ENCODE results near the gene IRF7. TPM values are rescaled to one million over a fixed set of nuclear protein-coding genes. Genes with fewer than 3 reads are reported as not detected.
A peak's percentile ranks its signal among the peaks of the same experiment; 100 is the strongest.

Gene IRF7
- total RNA-seq, 1 experiment from 2014 or later: 15.2 TPM

- TF ChIP-seq MAX (IDR thresholded peaks at IDR 0.05): no peak
Observed at GRCh38 chr11:624705-625635, 9.2 kb upstream of the IRF7 start, which contains the start of gene CDHR5 (continued).

- CTCF ChIA-PET: no interaction called here
Observed at GRCh38 chr11:623999-624704, 8.4 kb upstream of the IRF7 start.

More at GRCh38 chr11:623999-624704, 8.4 kb upstream of the IRF7 start:
- ChIA-PET POLR2A (no interaction called here), RAD21 (ENCODE audit: low non-redundant PET in 1 of 2, low total read pairs in 2 of 2, uncharacterized antibody in 2 of 2, unreplicated experiment in 2 of 2) (no interaction called here)
- H4K20me1 ChIP-seq (ENCODE audit: insufficient read depth): no peaks in the 10 kb centered on the region
- H3K36me3 ChIP-seq (ENCODE audit: control insufficient read depth in 1 of 2, insufficient read depth in 2 of 2, low read length in 2 of 2): no peaks in the 10 kb centered on the region
- no peaks in the 10 kb centered on the region for H3K79me2 ChIP-seq (ENCODE audit: insufficient read depth, low read length)
- no peak overlapping the region for H2AFZ ChIP-seq (ENCODE audit: low read depth, low read length, poor library complexity, severe bottlenecking)
- H3K9me3 ChIP-seq (ENCODE audit: control insufficient read depth in 1 of 2, insufficient read depth in 1 of 2, low read depth in 1 of 2, low read length in 2 of 2): no peaks in the 10 kb centered on the region
- H3K9ac ChIP-seq (ENCODE audit: low read length): no peak overlapping the region
- intact Hi-C loops (cut with micrococcal nuclease): no loop called here
- no peaks in the 10 kb centered on the region for H3K27me3 ChIP-seq (ENCODE audit: insufficient read depth, low read length)
- TF ChIP-seq SRF (IDR thresholded peaks at IDR 0.05; ENCODE audit: low read depth) (no peak), CTCF (IDR thresholded peaks at IDR 0.05 in 2 of 3, conservative IDR thresholded peaks at IDR 0.05 in 1 of 3; ENCODE audit: borderline replicate concordance in 1 of 3, insufficient read depth in 1 of 3, low read depth in 2 of 3, low read length in 2 of 3) (no peak), EGR1 (IDR thresholded peaks at IDR 0.05; ENCODE audit: low read depth) (no peak), ZBTB33 (IDR thresholded peaks at IDR 0.05; ENCODE audit: extremely low read depth, insufficient replicate concordance, low read length) (no peak), MAX (IDR thresholded peaks at IDR 0.05) (no peak), EZH2 (IDR thresholded peaks at IDR 0.05) (no peak), ZFX (IDR thresholded peaks at IDR 0.05) (no peak), YY1 (IDR thresholded peaks at IDR 0.05; ENCODE audit: extremely low read depth, insufficient replicate concordance, low read depth, low read length) (no peak)
- TF ChIP-seq, protein P1, sequence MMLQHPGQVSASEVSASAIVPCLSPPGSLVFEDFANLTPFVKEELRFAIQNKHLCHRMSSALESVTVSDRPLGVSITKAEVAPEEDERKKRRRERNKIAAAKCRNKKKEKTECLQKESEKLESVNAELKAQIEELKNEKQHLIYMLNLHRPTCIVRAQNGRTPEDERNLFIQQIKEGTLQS (IDR thresholded peaks at IDR 0.05): no peak
- TF ChIP-seq, protein P2, sequence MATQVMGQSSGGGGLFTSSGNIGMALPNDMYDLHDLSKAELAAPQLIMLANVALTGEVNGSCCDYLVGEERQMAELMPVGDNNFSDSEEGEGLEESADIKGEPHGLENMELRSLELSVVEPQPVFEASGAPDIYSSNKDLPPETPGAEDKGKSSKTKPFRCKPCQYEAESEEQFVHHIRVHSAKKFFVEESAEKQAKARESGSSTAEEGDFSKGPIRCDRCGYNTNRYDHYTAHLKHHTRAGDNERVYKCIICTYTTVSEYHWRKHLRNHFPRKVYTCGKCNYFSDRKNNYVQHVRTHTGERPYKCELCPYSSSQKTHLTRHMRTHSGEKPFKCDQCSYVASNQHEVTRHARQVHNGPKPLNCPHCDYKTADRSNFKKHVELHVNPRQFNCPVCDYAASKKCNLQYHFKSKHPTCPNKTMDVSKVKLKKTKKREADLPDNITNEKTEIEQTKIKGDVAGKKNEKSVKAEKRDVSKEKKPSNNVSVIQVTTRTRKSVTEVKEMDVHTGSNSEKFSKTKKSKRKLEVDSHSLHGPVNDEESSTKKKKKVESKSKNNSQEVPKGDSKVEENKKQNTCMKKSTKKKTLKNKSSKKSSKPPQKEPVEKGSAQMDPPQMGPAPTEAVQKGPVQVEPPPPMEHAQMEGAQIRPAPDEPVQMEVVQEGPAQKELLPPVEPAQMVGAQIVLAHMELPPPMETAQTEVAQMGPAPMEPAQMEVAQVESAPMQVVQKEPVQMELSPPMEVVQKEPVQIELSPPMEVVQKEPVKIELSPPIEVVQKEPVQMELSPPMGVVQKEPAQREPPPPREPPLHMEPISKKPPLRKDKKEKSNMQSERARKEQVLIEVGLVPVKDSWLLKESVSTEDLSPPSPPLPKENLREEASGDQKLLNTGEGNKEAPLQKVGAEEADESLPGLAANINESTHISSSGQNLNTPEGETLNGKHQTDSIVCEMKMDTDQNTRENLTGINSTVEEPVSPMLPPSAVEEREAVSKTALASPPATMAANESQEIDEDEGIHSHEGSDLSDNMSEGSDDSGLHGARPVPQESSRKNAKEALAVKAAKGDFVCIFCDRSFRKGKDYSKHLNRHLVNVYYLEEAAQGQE (IDR thresholded peaks at IDR 0.05; ENCODE audit: low read depth): no peak
- BruUV-seq (replicated peaks): no TSS peak
- peaks cover 0 to 28% of the 10 kb centered on the region in 2 experiments; a peak in 2 of 4 replicates for H3K4me1 ChIP-seq (ENCODE audit: control insufficient read depth in 1 of 2, insufficient read depth in 2 of 2, low read length in 2 of 2)
- peak overlapping the region; percentile 35; the same call in 1 of the 2 replicates for H3K4me2 ChIP-seq (ENCODE audit: low read length)
- ATAC-seq (peak; percentile 64), DNase-seq (ENCODE audit: low read depth, low spot score) (peak; percentile 48)
- no peaks in the 10 kb centered on the region for H3K9me2 ChIP-seq (ENCODE audit: insufficient read depth)
- H3K4me3 ChIP-seq (replicated peaks in 1 of 2; ENCODE audit: low read depth in 1 of 2, low read length in 2 of 2): no peak overlapping the region
- H3K27ac ChIP-seq (ENCODE audit: low read depth, low read length): no peak overlapping the region
